Testis (tissue), 2 donors: Measurements from ENCODE around the gene TNFRSF1A.

Experiments
- CTCF ChIP-seq, 3 experiments: fragments of 450-650 bp in 2 of 3; fragments of 200-600 bp in 1 of 3; sonication (generic) in 1 of 3; IDR thresholded peaks; one replicate each; pipeline ENCODE4 v1.5.1; 2016 to 2019; ENCODE audit warnings: antibody characterized with exemption in 3 of 3, mild to moderate bottlenecking in 2 of 3, moderate library complexity in 1 of 3
- POLR2A ChIP-seq: fragments of 450-650 bp; IDR thresholded peaks from one replicate; pipeline ENCODE4 v1.6.1; 2017; ENCODE audit warnings: antibody characterized with exemption, mild to moderate bottlenecking, moderate library complexity

- TF ChIP-seq CTCF (IDR thresholded peaks at IDR 0.05) (no peak), POLR2A (no peak)
Observed at GRCh38 chr12:6306151-6306550, 35.7 kb downstream of the TNFRSF1A start.
